Activated CD4-positive, alpha-beta T cell treated with anti-CD3 and anti-CD28 coated beads for 1 hour (primary cell): ENCODE results near the gene ATP1B2.

Source experiments
- DNase-seq: peaks from one replicate; pipeline ENCODE4 v3.0.0-alpha.2; 2020

ATP1B2 gene

GRCh38 chr17:7686222-7687071 lies 35.7 kb downstream of the ATP1B2 start:
- DNase-seq: peak; percentile 66

DNA sequence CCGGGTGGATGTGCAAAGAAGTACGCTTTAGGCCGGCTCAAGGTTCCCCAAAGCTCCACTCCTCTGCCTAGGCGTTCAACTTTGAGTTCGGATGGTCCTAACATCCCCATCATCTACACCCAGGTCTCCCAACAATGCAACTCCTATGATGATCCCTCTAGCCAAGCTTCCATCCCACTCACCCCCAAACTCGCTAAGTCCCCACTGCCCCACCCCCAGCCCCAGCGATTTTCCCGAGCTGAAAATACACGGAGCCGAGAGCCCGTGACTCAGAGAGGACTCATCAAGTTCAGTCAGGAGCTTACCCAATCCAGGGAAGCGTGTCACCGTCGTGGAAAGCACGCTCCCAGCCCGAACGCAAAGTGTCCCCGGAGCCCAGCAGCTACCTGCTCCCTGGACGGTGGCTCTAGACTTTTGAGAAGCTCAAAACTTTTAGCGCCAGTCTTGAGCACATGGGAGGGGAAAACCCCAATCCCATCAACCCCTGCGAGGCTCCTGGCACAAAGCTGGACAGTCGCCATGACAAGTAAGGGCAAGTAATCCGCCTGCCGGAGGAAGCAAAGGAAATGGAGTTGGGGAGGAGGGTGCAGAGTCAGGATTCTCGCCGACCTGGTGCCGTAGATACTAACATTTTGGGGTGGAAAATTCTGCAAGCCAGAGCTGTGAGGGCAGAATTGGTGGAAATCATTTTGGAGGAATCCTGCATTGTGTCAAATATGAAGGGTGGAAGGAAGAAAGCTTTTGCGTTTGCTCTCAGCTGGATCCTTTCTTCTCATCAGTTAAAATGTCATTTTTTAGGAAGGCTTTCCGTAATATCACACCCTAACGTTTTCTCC lies 36.6 kb downstream of the ATP1B2 start, which contains the start of gene TP53:
Gene TP53 (minus strand): TSS at position 419 of the 836 bp plus-strand sequence. CDS start 10,896 bp downstream, outside the sequence.
- DNase-seq: peak; percentile 79

DNA sequence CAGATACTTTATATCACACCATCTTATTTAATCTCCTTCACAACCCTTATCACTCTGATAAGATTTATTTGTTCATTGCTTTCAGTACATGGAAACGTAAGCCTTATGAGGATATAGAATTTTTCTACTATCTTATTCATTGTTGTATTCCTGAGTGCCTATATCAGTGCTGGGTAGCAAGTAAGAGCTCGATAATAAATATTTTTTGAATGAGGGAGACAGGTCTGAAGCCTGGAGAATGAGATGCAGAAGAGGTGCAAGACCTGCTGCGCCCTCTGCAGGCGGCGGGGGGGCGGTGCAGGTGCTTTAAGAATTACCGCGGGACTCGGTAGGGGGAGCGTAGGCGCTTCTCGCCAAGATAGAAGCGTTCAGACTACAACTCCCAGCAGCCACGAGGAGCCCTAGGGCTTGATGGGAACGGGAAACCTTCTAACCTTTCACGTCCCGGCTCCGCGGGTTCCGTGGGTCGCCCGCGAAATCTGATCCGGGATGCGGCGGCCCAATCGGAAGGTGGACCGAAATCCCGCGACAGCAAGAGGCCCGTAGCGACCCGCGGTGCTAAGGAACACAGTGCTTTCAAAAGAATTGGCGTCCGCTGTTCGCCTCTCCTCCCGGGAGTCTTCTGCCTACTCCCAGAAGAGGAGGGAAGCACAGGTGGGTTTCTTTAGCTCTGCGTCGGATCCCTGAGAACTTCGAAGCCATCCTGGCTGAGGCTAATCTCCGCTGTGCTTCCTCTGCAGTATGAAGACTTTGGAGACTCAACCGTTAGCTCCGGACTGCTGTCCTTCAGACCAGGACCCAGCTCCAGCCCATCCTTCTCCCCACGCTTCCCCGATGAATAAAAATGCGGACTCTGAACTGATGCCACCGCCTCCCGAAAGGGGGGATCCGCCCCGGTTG lies 37.4 kb downstream of the ATP1B2 start, which contains the start of gene WRAP53:
Gene WRAP53 (plus strand): TSS at position 570 of the 900 bp plus-strand sequence. CDS start 172 bp downstream, at position 742.
- peak; percentile 94 for DNase-seq

- no peak for DNase-seq
These were observed 38.1 kb downstream of the ATP1B2 start for GRCh38 chr17:7688808-7689316.

- DNase-seq: no peak
These were observed 44.9 kb downstream of the ATP1B2 start for GRCh38 chr17:7695586-7695985.

DNA sequence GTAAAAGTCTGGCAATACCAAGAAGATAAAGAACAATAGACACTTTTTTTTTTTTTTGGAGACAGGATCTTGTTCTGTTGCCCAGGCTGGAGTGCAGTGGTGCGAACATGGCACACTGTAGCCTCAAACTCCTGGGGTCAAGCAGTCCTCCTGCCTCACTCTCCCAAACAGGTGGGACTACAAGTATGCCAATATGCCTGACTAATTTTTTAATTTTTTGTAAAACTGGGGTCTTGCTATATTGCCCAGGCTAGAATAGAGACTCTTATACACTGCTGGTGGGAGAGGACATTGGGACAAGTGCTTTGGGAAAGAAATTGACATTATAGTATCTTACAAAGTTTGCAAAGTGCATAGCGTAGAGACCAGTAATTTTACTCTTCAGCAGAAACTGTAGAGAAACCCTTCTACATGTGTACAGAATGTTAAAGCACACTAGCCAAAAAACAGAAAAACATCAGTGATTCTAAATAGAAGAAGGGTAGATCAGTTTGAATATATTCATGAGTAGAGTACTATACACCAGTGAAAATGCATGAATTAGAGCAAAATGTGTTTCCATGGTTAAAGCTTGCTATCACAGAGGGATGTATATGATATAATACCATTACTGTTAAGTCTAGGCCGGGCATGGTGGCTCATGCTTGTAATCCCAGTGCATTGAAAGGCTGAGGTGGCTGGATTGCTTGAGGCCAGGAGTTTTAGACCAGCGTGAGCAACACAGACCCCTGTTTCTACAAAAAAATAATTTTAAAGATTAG lies 47.3 kb downstream of the ATP1B2 start:
- no peak for DNase-seq

GRCh38 chr17:7700510-7700909 lies 49.8 kb downstream of the ATP1B2 start:
- DNase-seq: no peak

DNA sequence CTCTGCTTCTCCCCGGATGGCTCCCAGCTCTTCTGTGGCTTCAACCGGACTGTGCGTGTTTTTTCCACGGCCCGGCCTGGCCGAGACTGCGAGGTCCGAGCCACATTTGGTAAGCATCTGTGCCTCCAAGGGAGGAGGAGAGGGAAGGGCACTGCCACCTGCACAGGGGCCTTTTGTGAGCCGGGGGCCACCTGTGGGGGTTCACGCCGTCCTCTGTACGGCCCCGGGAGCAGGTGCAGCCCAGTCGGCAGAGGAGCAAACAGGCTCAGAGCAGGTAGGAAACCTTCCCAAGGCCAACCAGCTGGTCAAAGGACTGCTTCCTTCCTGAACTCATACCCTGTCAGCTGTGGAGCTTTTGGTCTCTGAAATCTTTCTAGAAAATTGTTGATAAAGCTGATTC lies 51.0 kb downstream of the ATP1B2 start:
- no peak for DNase-seq

DNA sequence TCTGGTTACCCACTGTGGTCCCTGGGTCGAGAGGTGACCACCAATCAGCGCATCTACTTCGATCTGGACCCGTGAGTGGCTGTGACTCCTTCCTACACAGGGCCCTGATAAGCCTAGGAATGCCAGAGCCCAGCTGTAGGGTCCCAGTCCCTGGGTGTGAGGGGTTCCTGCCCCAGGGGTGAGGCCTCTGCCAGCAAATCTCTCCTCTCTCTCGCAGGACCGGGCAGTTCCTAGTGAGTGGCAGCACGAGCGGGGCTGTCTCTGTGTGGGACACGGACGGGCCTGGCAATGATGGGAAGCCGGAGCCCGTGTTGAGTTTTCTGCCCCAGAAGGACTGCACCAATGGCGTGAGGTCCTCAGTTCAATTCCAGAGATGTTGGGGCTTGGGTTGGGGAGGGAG lies 52.0 kb downstream of the ATP1B2 start:
- DNase-seq: no peak

GRCh38 chr17:7703584-7704479 lies 53.1 kb downstream of the ATP1B2 start:
- no peak for DNase-seq

- DNase-seq: no peak
These were observed 54.0 kb downstream of the ATP1B2 start, which contains the start of gene EFNB3 for GRCh38 chr17:7704601-7705268. Gene EFNB3 (plus strand): TSS chr17:7705202. CDS start chr17:7705599, 397 bp downstream.

- DNase-seq: no peak
These were observed 54.8 kb downstream of the ATP1B2 start for GRCh38 chr17:7705269-7706255.

- no peak for DNase-seq
These were observed 56.1 kb downstream of the ATP1B2 start for GRCh38 chr17:7706631-7707354.
